Upper lobe of left lung (tissue), 4 donors: ENCODE results near the gene KCNT1.

Source experiments
- CTCF ChIP-seq, 6 experiments: fragments of 450-650 bp in 4 of 6; fragments of 200-600 bp in 2 of 6; sonication (generic) in 2 of 6; IDR thresholded peaks; one replicate each; pipeline ENCODE4 v1.5.1; 2016 to 2019; ENCODE audit warnings: antibody characterized with exemption in 6 of 6
- POLR2A ChIP-seq, 4 donors: fragments of 450-650 bp; IDR thresholded peaks; one replicate each; pipeline ENCODE4 v1.5.1; 2016 to 2017; ENCODE audit warnings: antibody characterized with exemption in 4 of 4, mild to moderate bottlenecking in 2 of 4
- POLR2AphosphoS5 ChIP-seq, 2 donors: sonication (generic); formaldehyde crosslinking; IDR thresholded peaks; one replicate each; pipeline ENCODE4 v1.5.1; 2017; ENCODE audit warnings: antibody characterized with exemption in 2 of 2

GRCh38 chr9:135787317-135787716, 85.3 kb downstream of the KCNT1 start:
- no peak for TF ChIP-seq CTCF (IDR thresholded peaks at IDR 0.05)
- no peak for TF ChIP-seq POLR2A (IDR thresholded peaks at IDR 0.05)
- no peak for TF ChIP-seq POLR2AphosphoS5 (IDR thresholded peaks at IDR 0.05)
